ENCODE measurements around the gene GLB1L. TPM values are rescaled to one million over a fixed set of nuclear protein-coding genes. Genes with fewer than 3 reads are reported as not detected.

Gene GLB1L
- total and polyA plus RNA-seq, 2 of the 8 experiments (the other 6 are each of a cell fraction or from before 2014, with no cell fraction given), result 3.7 to 4.0 TPM

GRCh38 chr2:219290381-219291171, 45.3 kb upstream of the GLB1L start:
- peaks cover 4% of the 10 kb centered on the region; the same call in 1 of the 2 replicates for H3K23me2 ChIP-seq (ENCODE audit: low read depth, low read length)
- CTCF ChIA-PET (ENCODE audit: partially characterized antibody), result interaction anchor here (0.6 to 9.0 kb wide), 11 partner anchors 9 to 251 kb away, joined by 3 to 220 read pairs (median 4); partner anchors contain the start of genes DNAJB2 and PTPRN
- H3K18ac ChIP-seq (ENCODE audit: extremely low read depth, low read length), result no peak overlapping the region
- peak overlapping the region; percentile 3; the same call in 1 of the 2 replicates for H4K8ac ChIP-seq (ENCODE audit: extremely low read depth, insufficient read depth, low read length)
- H3K27me3 ChIP-seq (replicated peaks in 1 of 4; ENCODE audit: control insufficient read depth in 3 of 4, extremely low read depth in 1 of 4, insufficient read depth in 3 of 4, low read length in 3 of 4), result peaks cover 0 to 14% (median 7%) of the 10 kb centered on the region in 4 experiments; a peak in 6 of 7 replicates
- no peak for TF ChIP-seq SUZ12 (IDR thresholded peaks at IDR 0.05; ENCODE audit: low read length)
- TF ChIP-seq CHD2 (IDR thresholded peaks at IDR 0.05; ENCODE audit: low read length), result no peak
- TF ChIP-seq BRCA1 (IDR thresholded peaks at IDR 0.05; ENCODE audit: low read depth, low read length), result no peak
- TF ChIP-seq MAX (IDR thresholded peaks at IDR 0.05), result no peak
- no peaks in the 10 kb centered on the region for H3K36me3 ChIP-seq (ENCODE audit: control insufficient read depth in 2 of 4, insufficient read depth in 4 of 4, low read length in 3 of 4)
- no peak overlapping the region for H3K27ac ChIP-seq (ENCODE audit: low read depth, low read length)
- H4K5ac ChIP-seq (ENCODE audit: insufficient read length, low read depth, low read length), result no peak overlapping the region
- no peak overlapping the region for H2BK15ac ChIP-seq (ENCODE audit: low read length)
- 85% methylated on average over 15 of the region's 16 CpGs; no CpG with 5 or more reads in 1 of the 2 experiments for WGBS, 2 experiments (ENCODE audit: extremely low coverage in 1 of 2, insufficient coverage in 1 of 2, insufficient read length in 1 of 2, insufficient replicate concordance in 2 of 2, low coverage in 1 of 2, low lambda C conversion rate in 2 of 2, missing lambda C conversion rate in 1 of 2)
- H2BK5ac ChIP-seq (ENCODE audit: low read depth, low read length), result no peak overlapping the region
- no peak overlapping the region for H3K4me3 ChIP-seq (ENCODE audit: extremely low read depth in 1 of 4, insufficient read depth in 2 of 4, low read depth in 3 of 4, low read length in 4 of 4)
- H4K91ac ChIP-seq (replicated peaks; ENCODE audit: insufficient read length, low read length), result no peak overlapping the region
- no peak overlapping the region for H2AFZ ChIP-seq (ENCODE audit: low read length)
- peaks cover 0 to 2% of the 10 kb centered on the region in 2 experiments for H4K20me1 ChIP-seq (replicated peaks in 1 of 2; ENCODE audit: control insufficient read depth in 1 of 2, insufficient read depth in 2 of 2, low read length in 2 of 2)
- peaks cover 0 to 10% (median 5%) of the 10 kb centered on the region in 4 experiments; a peak in 6 of 7 replicates for H3K4me1 ChIP-seq (replicated peaks in 1 of 4; ENCODE audit: control insufficient read depth in 3 of 4, insufficient read depth in 4 of 4, low read length in 3 of 4)
- H3K9me3 ChIP-seq (ENCODE audit: insufficient read depth in 2 of 2, low read depth in 1 of 2, low read length in 1 of 2), result 0 out of 4 replicates have a peak, but pooled peaks cover 0 to 5% of the 10 kb centered on the region in 2 experiments
- H2BK12ac ChIP-seq (ENCODE audit: low read depth, low read length), result no peak overlapping the region
- no peak overlapping the region for H3K4ac ChIP-seq (replicated peaks; ENCODE audit: insufficient read length, low read depth, low read length)
- no peak overlapping the region for H3K23ac ChIP-seq (ENCODE audit: insufficient read length)
- DNase-seq (ENCODE audit: low read depth in 1 of 2, low spot score in 2 of 2) (no peak), FAIRE-seq (no peak)
- POLR2A ChIA-PET (ENCODE audit: partially characterized antibody), result interaction anchor here (1.0 to 2.3 kb wide), 4 partner anchors 12 to 39 kb away, joined by 3 to 13 read pairs (median 4); partner anchors contain the start of genes DNAJB2 and TUBA4B
- no peak overlapping the region for H3K14ac ChIP-seq (ENCODE audit: insufficient read length)
- H3K79me2 ChIP-seq (ENCODE audit: control insufficient read depth in 1 of 2, insufficient read depth in 2 of 2, low read length in 2 of 2), result no peaks in the 10 kb centered on the region
- H3K9ac ChIP-seq (replicated peaks in 1 of 4; ENCODE audit: extremely low read depth in 1 of 4, low read depth in 3 of 4, low read length in 3 of 4), result no peak overlapping the region
- H2BK20ac ChIP-seq (ENCODE audit: low read length), result no peak overlapping the region
- H2AK5ac ChIP-seq (ENCODE audit: low read depth, low read length), result no peak overlapping the region; the same call in 1 of the 2 replicates
- H3K4me2 ChIP-seq (ENCODE audit: insufficient read depth in 1 of 2, low read depth in 2 of 2, low read length in 2 of 2), result no peak overlapping the region
- no peak overlapping the region for H3K56ac ChIP-seq (replicated peaks; ENCODE audit: insufficient read length, low read depth, low read length)
- H3K79me1 ChIP-seq (ENCODE audit: low read depth, low read length), result no peaks in the 10 kb centered on the region
- H2BK120ac ChIP-seq (replicated peaks; ENCODE audit: low read depth, low read length), result no peak overlapping the region
